Measurements from ENCODE around the gene NDST1.
A peak's percentile ranks its signal among the peaks of the same experiment; 100 is the strongest.

Gene NDST1

GRCh38 chr5:150562832-150563231, 54.9 kb downstream of the NDST1 start:
- TF ChIP-seq EZH2phosphoT487 (conservative IDR thresholded peaks at IDR 0.05; ENCODE audit: low read length) = no peak
- TF ChIP-seq, protein P1, sequence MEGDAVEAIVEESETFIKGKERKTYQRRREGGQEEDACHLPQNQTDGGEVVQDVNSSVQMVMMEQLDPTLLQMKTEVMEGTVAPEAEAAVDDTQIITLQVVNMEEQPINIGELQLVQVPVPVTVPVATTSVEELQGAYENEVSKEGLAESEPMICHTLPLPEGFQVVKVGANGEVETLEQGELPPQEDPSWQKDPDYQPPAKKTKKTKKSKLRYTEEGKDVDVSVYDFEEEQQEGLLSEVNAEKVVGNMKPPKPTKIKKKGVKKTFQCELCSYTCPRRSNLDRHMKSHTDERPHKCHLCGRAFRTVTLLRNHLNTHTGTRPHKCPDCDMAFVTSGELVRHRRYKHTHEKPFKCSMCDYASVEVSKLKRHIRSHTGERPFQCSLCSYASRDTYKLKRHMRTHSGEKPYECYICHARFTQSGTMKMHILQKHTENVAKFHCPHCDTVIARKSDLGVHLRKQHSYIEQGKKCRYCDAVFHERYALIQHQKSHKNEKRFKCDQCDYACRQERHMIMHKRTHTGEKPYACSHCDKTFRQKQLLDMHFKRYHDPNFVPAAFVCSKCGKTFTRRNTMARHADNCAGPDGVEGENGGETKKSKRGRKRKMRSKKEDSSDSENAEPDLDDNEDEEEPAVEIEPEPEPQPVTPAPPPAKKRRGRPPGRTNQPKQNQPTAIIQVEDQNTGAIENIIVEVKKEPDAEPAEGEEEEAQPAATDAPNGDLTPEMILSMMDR (IDR thresholded peaks at IDR 0.05; ENCODE audit: insufficient read depth, low read length, poor library complexity, severe bottlenecking) = peak; percentile 49
- no peak overlapping the region for H3K4me3 ChIP-seq (ENCODE audit: insufficient read depth, low read length, poor library complexity, severe bottlenecking)
- H4K20me1 ChIP-seq (ENCODE audit: low read depth, low read length) = no peaks in the 10 kb centered on the region
- no peaks in the 10 kb centered on the region for H3K79me2 ChIP-seq (ENCODE audit: insufficient read depth, low read length)
- no peak overlapping the region for H3K27ac ChIP-seq (ENCODE audit: low read depth, low read length)
- no peaks in the 10 kb centered on the region for H3K36me3 ChIP-seq (ENCODE audit: low read length)
- no peaks in the 10 kb centered on the region for H3F3A ChIP-seq (ENCODE audit: insufficient read depth)
- no peaks in the 10 kb centered on the region for H3K9me2 ChIP-seq (replicated peaks; ENCODE audit: insufficient read depth, low read length)
- no peaks in the 10 kb centered on the region for H3K9me3 ChIP-seq (ENCODE audit: insufficient read depth, low read length)
- H3K9ac ChIP-seq (ENCODE audit: low read length) = no peak overlapping the region
- no peak overlapping the region for H3K4me2 ChIP-seq (ENCODE audit: low read depth, low read length, poor library complexity, severe bottlenecking)
- H3K27me3 ChIP-seq (ENCODE audit: low read length) = no peaks in the 10 kb centered on the region
- no peak overlapping the region for H2AFZ ChIP-seq (ENCODE audit: low read depth, low read length, severe bottlenecking)

DNA sequence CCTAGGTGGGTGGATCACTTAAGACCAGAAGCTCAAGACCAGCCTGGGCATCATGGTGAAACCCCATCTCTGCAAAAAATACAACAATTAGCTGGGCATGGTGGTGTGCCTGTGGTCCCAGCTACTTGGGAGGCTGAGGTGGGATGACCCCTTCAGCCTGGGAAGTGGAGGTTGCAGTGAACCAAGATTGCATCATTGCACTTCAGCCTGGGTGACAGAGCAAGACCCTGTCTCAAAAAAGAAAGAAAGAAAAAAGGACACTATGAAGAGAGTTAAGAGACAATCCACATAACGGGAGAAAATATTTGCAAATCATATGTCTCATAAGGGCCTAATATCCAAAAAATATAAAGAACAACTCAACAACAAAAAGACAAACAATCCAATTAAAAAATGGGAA, 57.9 kb downstream of the NDST1 start:
- Histone ChIP-seq H3F3A (ENCODE audit: insufficient read depth) (no peaks in the 10 kb centered on the region), H3K4me3 (ENCODE audit: insufficient read depth, low read length, poor library complexity, severe bottlenecking) (no peak overlapping the region), H3K9ac (ENCODE audit: low read length) (no peak overlapping the region), H3K79me2 (ENCODE audit: insufficient read depth, low read length) (no peaks in the 10 kb centered on the region), H3K4me2 (ENCODE audit: low read depth, low read length, poor library complexity, severe bottlenecking) (no peak overlapping the region), H3K27ac (ENCODE audit: low read depth, low read length) (no peak overlapping the region), H2AFZ (ENCODE audit: low read depth, low read length, severe bottlenecking) (no peak overlapping the region), H4K20me1 (ENCODE audit: low read depth, low read length) (no peaks in the 10 kb centered on the region), H3K36me3 (ENCODE audit: low read length) (no peaks in the 10 kb centered on the region), H3K9me3 (ENCODE audit: insufficient read depth, low read length) (no peaks in the 10 kb centered on the region), H3K9me2 (replicated peaks; ENCODE audit: insufficient read depth, low read length) (no peaks in the 10 kb centered on the region), H3K27me3 (ENCODE audit: low read length) (no peaks in the 10 kb centered on the region)
- TF ChIP-seq, protein P1 (IDR thresholded peaks at IDR 0.05; ENCODE audit: insufficient read depth, low read length, poor library complexity, severe bottlenecking) = no peak
- TF ChIP-seq EZH2phosphoT487 (conservative IDR thresholded peaks at IDR 0.05; ENCODE audit: low read length) = no peak

- H3K27me3 ChIP-seq (ENCODE audit: low read length) = no peaks in the 10 kb centered on the region
- H3K27ac ChIP-seq (ENCODE audit: low read depth, low read length) = no peak overlapping the region
- H4K20me1 ChIP-seq (ENCODE audit: low read depth, low read length) = no peaks in the 10 kb centered on the region
- no peaks in the 10 kb centered on the region for H3K9me3 ChIP-seq (ENCODE audit: insufficient read depth, low read length)
- H3K4me3 ChIP-seq (ENCODE audit: insufficient read depth, low read length, poor library complexity, severe bottlenecking) = no peak overlapping the region
- H3K9me2 ChIP-seq (replicated peaks; ENCODE audit: insufficient read depth, low read length) = no peaks in the 10 kb centered on the region
- no peaks in the 10 kb centered on the region for H3F3A ChIP-seq (ENCODE audit: insufficient read depth)
- no peak overlapping the region for H3K9ac ChIP-seq (ENCODE audit: low read length)
- TF ChIP-seq, protein P1 (IDR thresholded peaks at IDR 0.05; ENCODE audit: insufficient read depth, low read length, poor library complexity, severe bottlenecking) = no peak
- TF ChIP-seq EZH2phosphoT487 (conservative IDR thresholded peaks at IDR 0.05; ENCODE audit: low read length) = no peak
- no peak overlapping the region for H3K4me2 ChIP-seq (ENCODE audit: low read depth, low read length, poor library complexity, severe bottlenecking)
- no peaks in the 10 kb centered on the region for H3K79me2 ChIP-seq (ENCODE audit: insufficient read depth, low read length)
- no peak overlapping the region for H2AFZ ChIP-seq (ENCODE audit: low read depth, low read length, severe bottlenecking)
- no peaks in the 10 kb centered on the region for H3K36me3 ChIP-seq (ENCODE audit: low read length)
These were observed 59.2 kb downstream of the NDST1 start for GRCh38 chr5:150567031-150567717.
